Activated T-cell treated with anti-CD3 and anti-CD28 coated beads for 4 hours (primary cell): ENCODE measurements around the gene PASK.
"Not testable (repeated sequence)": the region's sequence is repeated elsewhere in the genome, so short reads cannot be mapped to it uniquely, and the experiment has no call there.

Source experiments
- DNase-seq: peaks from one replicate; pipeline ENCODE4 v3.0.0-alpha.2; 2020

The PASK gene

GRCh38 chr2:241148891-241149674, at the start of gene PASK:
TSS of gene PASK (minus strand) at chr2:241149472. CDS start at chr2:241143032, 6,440 bp downstream.
- peak; percentile 84 for DNase-seq

- no peak for DNase-seq
Measured at GRCh38 chr2:241198381-241199279, 49.4 kb upstream of the PASK start.

- no peak for DNase-seq
Measured at GRCh38 chr2:241197947-241198346, 48.7 kb upstream of the PASK start.

GRCh38 chr2:241197246-241197645, 48.0 kb upstream of the PASK start:
- not testable (repeated sequence) for DNase-seq

- DNase-seq, result no peak
Measured at GRCh38 chr2:241195506-241196130, 46.3 kb upstream of the PASK start.

GRCh38 chr2:241194811-241195210, 45.5 kb upstream of the PASK start:
- DNase-seq, result no peak

GRCh38 chr2:241193271-241193670, 44.0 kb upstream of the PASK start:
- DNase-seq, result no peak

- DNase-seq, result no peak
Measured at GRCh38 chr2:241191081-241191480, 41.8 kb upstream of the PASK start.

GRCh38 chr2:241190291-241190981, 41.2 kb upstream of the PASK start:
- no peak for DNase-seq

- DNase-seq, result no peak
Measured at GRCh38 chr2:241189856-241190201, 40.6 kb upstream of the PASK start.

GRCh38 chr2:241189093-241189855, 40.0 kb upstream of the PASK start:
- no peak for DNase-seq

GRCh38 chr2:241188361-241189092, 39.3 kb upstream of the PASK start, which contains the start of gene ANO7:
TSS of gene ANO7 (plus strand) at chr2:241188677. CDS start at chr2:241190064, 1,387 bp downstream.
- no peak for DNase-seq

GRCh38 chr2:241187918-241188234, 38.6 kb upstream of the PASK start:
- DNase-seq, result no peak

GRCh38 chr2:241187101-241187917, 38.0 kb upstream of the PASK start:
- no peak for DNase-seq

GRCh38 chr2:241185961-241186360, 36.7 kb upstream of the PASK start:
- DNase-seq, result no peak

- DNase-seq, result no peak
Measured at GRCh38 chr2:241184901-241185300, 35.6 kb upstream of the PASK start.

GRCh38 chr2:241183221-241183620, 33.9 kb upstream of the PASK start:
- no peak for DNase-seq

- DNase-seq, result no peak
Measured at GRCh38 chr2:241182531-241183133, 33.4 kb upstream of the PASK start.

- no peak for DNase-seq
Measured at GRCh38 chr2:241182126-241182525, 32.9 kb upstream of the PASK start.

GRCh38 chr2:241180495-241180894, 31.2 kb upstream of the PASK start:
- DNase-seq, result no peak
